ENCODE data around the gene CELSR1. TPM values are rescaled to one million over a fixed set of nuclear protein-coding genes. Genes with fewer than 3 reads are reported as not detected.

The CELSR1 gene
- total RNA-seq, 1 experiment from 2014 or later, result 33.2 TPM

DNA sequence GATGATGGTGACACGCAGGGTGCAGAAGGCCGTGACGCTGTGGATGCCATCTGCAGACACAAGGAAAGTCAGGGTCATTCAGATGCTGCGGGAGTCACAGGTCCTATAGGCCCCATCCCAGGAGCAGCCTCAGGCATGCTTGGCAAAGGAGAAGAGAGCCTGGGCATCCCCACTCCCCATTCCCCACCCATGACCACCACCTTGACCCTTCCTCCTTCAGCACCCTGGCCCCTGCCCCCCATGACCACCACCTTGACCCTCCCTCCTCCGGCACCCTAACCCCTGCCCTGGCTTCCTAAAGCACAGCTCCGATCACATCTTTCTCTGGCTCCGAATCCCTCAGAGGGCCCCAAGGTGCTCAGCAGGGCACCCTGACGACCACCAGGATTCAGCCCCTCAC, 73.1 kb downstream of the CELSR1 start:
- POLR2A ChIA-PET, result no interaction called here
- H3K36me3 Mint-ChIP-seq (ENCODE audit: insufficient read depth, unreplicated experiment), result peaks cover 23% of the 10 kb centered on the region
- intact Hi-C loops (cut with micrococcal nuclease; ENCODE audit: unreplicated experiment), result no loop called here

DNA sequence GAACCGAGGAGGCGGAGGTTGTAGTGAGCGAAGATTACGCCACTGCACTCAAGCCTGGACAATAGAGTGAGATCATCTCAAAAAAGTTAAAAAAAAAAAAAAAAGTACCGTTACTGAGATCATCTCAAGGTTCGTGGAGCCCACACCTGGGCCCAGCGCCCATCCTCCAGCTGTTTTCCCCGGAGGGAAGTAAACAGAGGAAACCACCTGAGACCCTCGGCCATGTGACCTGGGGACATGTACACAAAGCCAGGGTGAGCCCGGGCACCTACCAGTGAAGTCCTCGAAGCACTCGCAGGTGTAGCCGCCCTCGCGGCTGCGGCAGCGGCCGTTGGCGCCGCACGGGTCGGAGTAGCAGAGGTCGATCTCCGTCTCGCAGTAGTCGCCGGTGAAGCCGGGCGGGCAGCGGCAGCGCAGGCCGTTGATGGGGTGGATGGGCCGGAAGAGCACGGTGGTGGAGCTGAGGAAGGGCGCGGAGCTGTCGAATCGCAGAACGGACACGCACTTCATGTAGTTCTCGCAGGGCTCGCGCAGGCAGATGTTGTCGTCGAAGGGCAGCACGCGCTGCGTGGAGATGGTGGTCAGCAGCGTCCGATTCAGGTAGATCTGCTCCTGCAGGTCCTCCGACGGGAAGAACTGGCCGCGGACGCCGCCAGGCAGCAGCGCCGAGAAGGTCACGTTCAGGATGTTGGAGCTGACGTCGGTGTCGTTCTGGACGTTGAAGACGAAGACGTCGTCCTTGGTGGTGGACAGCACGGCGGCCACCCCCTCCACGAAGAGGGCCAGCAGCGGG, 73.8 kb downstream of the CELSR1 start:
- no peaks in the 10 kb centered on the region for H3K4me1 Mint-ChIP-seq (ENCODE audit: low read depth, unreplicated experiment)
- TF ChIP-seq, protein P1, sequence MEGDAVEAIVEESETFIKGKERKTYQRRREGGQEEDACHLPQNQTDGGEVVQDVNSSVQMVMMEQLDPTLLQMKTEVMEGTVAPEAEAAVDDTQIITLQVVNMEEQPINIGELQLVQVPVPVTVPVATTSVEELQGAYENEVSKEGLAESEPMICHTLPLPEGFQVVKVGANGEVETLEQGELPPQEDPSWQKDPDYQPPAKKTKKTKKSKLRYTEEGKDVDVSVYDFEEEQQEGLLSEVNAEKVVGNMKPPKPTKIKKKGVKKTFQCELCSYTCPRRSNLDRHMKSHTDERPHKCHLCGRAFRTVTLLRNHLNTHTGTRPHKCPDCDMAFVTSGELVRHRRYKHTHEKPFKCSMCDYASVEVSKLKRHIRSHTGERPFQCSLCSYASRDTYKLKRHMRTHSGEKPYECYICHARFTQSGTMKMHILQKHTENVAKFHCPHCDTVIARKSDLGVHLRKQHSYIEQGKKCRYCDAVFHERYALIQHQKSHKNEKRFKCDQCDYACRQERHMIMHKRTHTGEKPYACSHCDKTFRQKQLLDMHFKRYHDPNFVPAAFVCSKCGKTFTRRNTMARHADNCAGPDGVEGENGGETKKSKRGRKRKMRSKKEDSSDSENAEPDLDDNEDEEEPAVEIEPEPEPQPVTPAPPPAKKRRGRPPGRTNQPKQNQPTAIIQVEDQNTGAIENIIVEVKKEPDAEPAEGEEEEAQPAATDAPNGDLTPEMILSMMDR (IDR thresholded peaks at IDR 0.05; ENCODE audit: insufficient read depth in 1 of 2, low read depth in 1 of 2, low read length in 1 of 2, severe bottlenecking in 1 of 2, unreplicated experiment in 1 of 2), result no peak
- POLR2A ChIA-PET, result interaction anchor here (0.7 kb wide), 1 partner anchor 17 kb away, joined by 4 read pairs; no protein-coding TSS in a partner anchor
- H3K4me1 ChIP-seq, result no peaks in the 10 kb centered on the region
- H3K27me3 ChIP-seq (replicated peaks; ENCODE audit: control insufficient read depth, insufficient read depth, low read length), result no peaks in the 10 kb centered on the region
- CTCF ChIA-PET, result no interaction called here
- no peak overlapping the region for H3K4me3 ChIP-seq (ENCODE audit: low read depth, low read length)
- no peaks in the 10 kb centered on the region for H3K9me3 ChIP-seq
- H3K27me3 Mint-ChIP-seq (ENCODE audit: insufficient read depth, unreplicated experiment), result no peaks in the 10 kb centered on the region
- H3K9me3 Mint-ChIP-seq (ENCODE audit: unreplicated experiment), result no peaks in the 10 kb centered on the region
- H3K36me3 Mint-ChIP-seq (ENCODE audit: insufficient read depth, unreplicated experiment), result peaks cover 23% of the 10 kb centered on the region
- intact Hi-C loops (cut with micrococcal nuclease; ENCODE audit: unreplicated experiment), result no loop called here
- no TSS peak for BruUV-seq (replicated peaks)
- H3K36me3 ChIP-seq (ENCODE audit: control insufficient read depth, insufficient read depth, low read length), result no peaks in the 10 kb centered on the region
- H3K27ac Mint-ChIP-seq (ENCODE audit: unreplicated experiment), result no peak overlapping the region
- no peak for DNase-seq
- no peak overlapping the region for H3K4me3 Mint-ChIP-seq (ENCODE audit: unreplicated experiment)

More for the DNA sequence above, 73.1 kb downstream of the CELSR1 start:
- no peaks in the 10 kb centered on the region for H3K9me3 ChIP-seq
- DNase-seq, result no peak
- no peak overlapping the region for H3K4me3 Mint-ChIP-seq (ENCODE audit: unreplicated experiment)
- no peak overlapping the region for H3K27ac Mint-ChIP-seq (ENCODE audit: unreplicated experiment)
- no peaks in the 10 kb centered on the region for H3K4me1 ChIP-seq
- no peaks in the 10 kb centered on the region for H3K27me3 Mint-ChIP-seq (ENCODE audit: insufficient read depth, unreplicated experiment)
- no peaks in the 10 kb centered on the region for H3K36me3 ChIP-seq (ENCODE audit: control insufficient read depth, insufficient read depth, low read length)
- TF ChIP-seq, protein P1 (IDR thresholded peaks at IDR 0.05; ENCODE audit: insufficient read depth in 1 of 2, low read depth in 1 of 2, low read length in 1 of 2, severe bottlenecking in 1 of 2, unreplicated experiment in 1 of 2), result no peak
- no peak overlapping the region for H3K4me3 ChIP-seq (ENCODE audit: low read depth, low read length)
- H3K27me3 ChIP-seq (replicated peaks; ENCODE audit: control insufficient read depth, insufficient read depth, low read length), result no peaks in the 10 kb centered on the region
- no peaks in the 10 kb centered on the region for H3K4me1 Mint-ChIP-seq (ENCODE audit: low read depth, unreplicated experiment)
- no TSS peak for BruUV-seq (replicated peaks)
- CTCF ChIA-PET, result interaction anchor here (0.6 kb wide), 1 partner anchor 15 kb away, joined by 3 read pairs; no protein-coding TSS in a partner anchor
- no peaks in the 10 kb centered on the region for H3K9me3 Mint-ChIP-seq (ENCODE audit: unreplicated experiment)

DNA sequence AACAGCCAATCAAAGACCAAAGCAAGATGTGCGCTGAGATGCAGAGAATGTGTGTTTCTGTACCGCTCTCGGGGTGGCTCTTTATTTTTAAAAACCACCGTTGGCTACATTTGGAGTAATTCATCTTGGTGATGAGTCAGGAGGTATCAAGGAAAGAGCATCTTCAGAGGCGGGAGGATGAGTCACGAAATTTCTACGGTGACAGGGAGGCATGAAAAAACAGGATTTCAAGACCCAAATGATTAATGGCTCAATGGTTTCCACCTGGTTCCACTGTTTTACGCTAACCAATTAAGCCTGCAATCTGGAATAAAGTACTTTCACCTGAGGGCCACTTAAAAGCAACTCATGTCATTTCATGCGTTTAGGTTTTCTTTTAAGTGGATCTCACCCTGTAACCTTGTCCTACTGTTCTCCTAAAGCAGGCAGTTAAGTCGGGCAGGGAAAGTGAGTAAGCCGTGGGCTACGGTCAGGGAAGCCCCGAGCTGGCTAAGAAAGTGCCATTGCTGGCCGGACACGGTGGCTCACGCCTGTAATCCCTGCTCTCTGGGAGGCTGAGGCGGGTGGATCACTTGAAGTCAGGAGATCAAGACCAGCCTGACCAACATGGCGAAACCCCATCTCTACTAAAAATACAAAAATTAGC, 74.6 kb downstream of the CELSR1 start:
- H3K4me3 ChIP-seq (ENCODE audit: low read depth, low read length), result no peak overlapping the region
- intact Hi-C loops (cut with micrococcal nuclease; ENCODE audit: unreplicated experiment), result no loop called here
- TF ChIP-seq, protein P1 (IDR thresholded peaks at IDR 0.05; ENCODE audit: insufficient read depth in 1 of 2, low read depth in 1 of 2, low read length in 1 of 2, severe bottlenecking in 1 of 2, unreplicated experiment in 1 of 2), result no peak
- POLR2A ChIA-PET, result no interaction called here
- Mint-ChIP-seq H3K36me3 (ENCODE audit: insufficient read depth, unreplicated experiment) (peaks cover 17% of the 10 kb centered on the region), H3K27ac (ENCODE audit: unreplicated experiment) (no peak overlapping the region), H3K9me3 (ENCODE audit: unreplicated experiment) (no peaks in the 10 kb centered on the region), H3K4me3 (ENCODE audit: unreplicated experiment) (no peak overlapping the region), H3K4me1 (ENCODE audit: low read depth, unreplicated experiment) (no peaks in the 10 kb centered on the region), H3K27me3 (ENCODE audit: insufficient read depth, unreplicated experiment) (no peaks in the 10 kb centered on the region)
- H3K36me3 ChIP-seq (ENCODE audit: control insufficient read depth, insufficient read depth, low read length), result no peaks in the 10 kb centered on the region
- no peaks in the 10 kb centered on the region for H3K27me3 ChIP-seq (replicated peaks; ENCODE audit: control insufficient read depth, insufficient read depth, low read length)
- H3K4me1 ChIP-seq, result no peaks in the 10 kb centered on the region
- no peaks in the 10 kb centered on the region for H3K9me3 ChIP-seq
- DNase-seq, result no peak
- BruUV-seq (replicated peaks), result no TSS peak
- CTCF ChIA-PET, result no interaction called here
